Mesothelial cell of epicardium (in vitro differentiated cells): ENCODE results near the gene ELOVL5. TPM values are rescaled to one million over a fixed set of nuclear protein-coding genes. Genes with fewer than 3 reads are reported as not detected.

Experiments
- DNase-seq, 2 experiments: peaks; one replicate each; pipeline ENCODE4 v3.0.0; 2021; ENCODE audit warnings: low spot score in 2 of 2; ENCODE audit not compliant: unreplicated experiment in 2 of 2
- H3K27ac Mint-ChIP-seq: 2 replicates; pipeline ENCODE4 v1.8.0; 2021; ENCODE audit warnings: mixed read lengths
- H3K27me3 Mint-ChIP-seq: 2 replicates; pipeline ENCODE4 v1.8.0; 2021; ENCODE audit warnings: low read depth, mixed read lengths
- H3K36me3 Mint-ChIP-seq: 2 replicates; pipeline ENCODE4 v1.8.0; 2021; ENCODE audit warnings: mixed read lengths
- H3K4me1 Mint-ChIP-seq: 2 replicates; pipeline ENCODE4 v1.8.0; 2021; ENCODE audit warnings: mixed read lengths
- H3K4me3 Mint-ChIP-seq: 2 replicates; pipeline ENCODE4 v1.8.0; 2021; ENCODE audit warnings: mild to moderate bottlenecking, moderate library complexity, mixed read lengths
- H3K9me3 Mint-ChIP-seq: 2 replicates; pipeline ENCODE4 v1.8.0; 2021; ENCODE audit warnings: mixed read lengths
- CTCF ChIP-seq: fragments of 200-600 bp; sonication (generic); IDR thresholded peaks from one replicate; pipeline ENCODE4 v1.5.0; 2021; ENCODE audit warnings: antibody characterized with exemption; ENCODE audit not compliant: unreplicated experiment
- total RNA-seq: library from RNA; stranded (reverse); gene quantifications from 3 replicates; pipeline ENCODE4 v1.2.1, GENCODE V29; 2021

ELOVL5 gene
- 109 to 113 TPM (median 110 TPM) in 3 replicates for total RNA-seq

- Mint-ChIP-seq H3K27ac (peak within 1 kb of the TSS; percentile 99), H3K4me3 (peak within 1 kb of the TSS; percentile 84), H3K9me3 (no peaks in the 10 kb centered on the region), H3K4me1 (peaks cover 16% of the 10 kb centered on the region), H3K27me3 (no peaks in the 10 kb centered on the region), H3K36me3 (peaks cover 3% of the 10 kb centered on the region)
- DNase-seq = peak; percentile 97 to 99
- TF ChIP-seq CTCF = no peak
Observed at GRCh38 chr6:53348371-53349208, at the start of gene ELOVL5. ELOVL5 (minus strand) TSS chr6:53348950; CDS start chr6:53295699, 53,251 bp downstream.

- Mint-ChIP-seq H3K27me3 (no peaks in the 10 kb centered on the region), H3K9me3 (no peaks in the 10 kb centered on the region), H3K36me3 (no peaks in the 10 kb centered on the region), H3K27ac (no peak overlapping the region), H3K4me3 (no peak overlapping the region), H3K4me1 (peaks cover 3% of the 10 kb centered on the region)
- no peak for DNase-seq
- no peak for TF ChIP-seq CTCF
Observed at GRCh38 chr6:53397283-53397682, 48.5 kb upstream of the ELOVL5 start.

- no peak overlapping the region for H3K4me3 Mint-ChIP-seq
- peaks cover 3% of the 10 kb centered on the region for H3K4me1 Mint-ChIP-seq
- no peaks in the 10 kb centered on the region for H3K27me3 Mint-ChIP-seq
- no peaks in the 10 kb centered on the region for H3K36me3 Mint-ChIP-seq
- no peaks in the 10 kb centered on the region for H3K9me3 Mint-ChIP-seq
- no peak for TF ChIP-seq CTCF
- H3K27ac Mint-ChIP-seq = no peak overlapping the region
- no peak for DNase-seq
Observed at GRCh38 chr6:53395986-53396385, 47.2 kb upstream of the ELOVL5 start.

- H3K4me3 Mint-ChIP-seq = no peak overlapping the region
- H3K27me3 Mint-ChIP-seq = no peaks in the 10 kb centered on the region
- TF ChIP-seq CTCF = no peak
- no peak overlapping the region for H3K27ac Mint-ChIP-seq
- no peaks in the 10 kb centered on the region for H3K9me3 Mint-ChIP-seq
- peaks cover 6% of the 10 kb centered on the region for H3K4me1 Mint-ChIP-seq
- no peaks in the 10 kb centered on the region for H3K36me3 Mint-ChIP-seq
- DNase-seq = no peak
Observed at GRCh38 chr6:53394704-53395103, 46.0 kb upstream of the ELOVL5 start.

- no peaks in the 10 kb centered on the region for H3K27me3 Mint-ChIP-seq
- no peak for DNase-seq
- peaks cover 3% of the 10 kb centered on the region for H3K36me3 Mint-ChIP-seq
- H3K4me3 Mint-ChIP-seq = no peak overlapping the region
- peaks cover 6% of the 10 kb centered on the region for H3K4me1 Mint-ChIP-seq
- TF ChIP-seq CTCF = no peak
- no peak overlapping the region for H3K27ac Mint-ChIP-seq
- H3K9me3 Mint-ChIP-seq = peaks cover 10% of the 10 kb centered on the region
Observed at GRCh38 chr6:53391170-53391569, 42.4 kb upstream of the ELOVL5 start.
